ENCODE results near the gene ARIH1. TPM values are rescaled to one million over a fixed set of nuclear protein-coding genes. Genes with fewer than 3 reads are reported as not detected.

The ARIH1 gene
- total RNA-seq, 2 experiments from 2014 or later, result 170 to 175 TPM

- intact Hi-C loops (cut with micrococcal nuclease), result no loop called here
- Mint-ChIP-seq H3K9me3 (no peaks in the 10 kb centered on the region), H3K4me3 (no peak overlapping the region), H3K36me3 (ENCODE audit: low read depth) (peaks cover 31% of the 10 kb centered on the region), H3K27ac (no peak overlapping the region), H3K27me3 (no peaks in the 10 kb centered on the region), H3K4me1 (ENCODE audit: low read depth) (peaks cover 64% of the 10 kb centered on the region)
- DNase-seq (no peak), ATAC-seq (no peak)
- ChIA-PET CTCF (interaction anchor here (0.7 to 1.9 kb wide), 4 partner anchors 9 to 203 kb away, joined by 3 to 5 read pairs (median 3); partner anchors contain the start of genes BBS4 and HIGD2B), POLR2A (interaction anchor here (0.6 to 1.3 kb wide), 3 partner anchors 10 to 15 kb away, joined by 3 to 6 read pairs (median 3); partner anchors contain the start of gene ARIH1)
- TF ChIP-seq CTCF (IDR thresholded peaks at IDR 0.05), result no peak
Measured at GRCh38 chr15:72483279-72483678, 9.1 kb downstream of the ARIH1 start.

GRCh38 chr15:72486144-72486543 lies 12.0 kb downstream of the ARIH1 start:
- no peaks in the 10 kb centered on the region for H3K27me3 Mint-ChIP-seq
- H3K27ac Mint-ChIP-seq, result no peak overlapping the region
- DNase-seq (peak; percentile 11), ATAC-seq (peak; percentile 67)
- H3K4me3 Mint-ChIP-seq, result no peak overlapping the region
- ChIA-PET CTCF (interaction anchor here (1.7 kb wide), 1 partner anchor 10 kb away, joined by 5 read pairs; no protein-coding TSS in a partner anchor), POLR2A (interaction anchor here (1.3 kb wide), 1 partner anchor 13 kb away, joined by 5 read pairs; no protein-coding TSS in a partner anchor)
- intact Hi-C loops (cut with micrococcal nuclease), result no loop called here
- peaks cover 66% of the 10 kb centered on the region for H3K4me1 Mint-ChIP-seq (ENCODE audit: low read depth)
- H3K9me3 Mint-ChIP-seq, result no peaks in the 10 kb centered on the region
- TF ChIP-seq CTCF (IDR thresholded peaks at IDR 0.05), result no peak
- peaks cover 17% of the 10 kb centered on the region for H3K36me3 Mint-ChIP-seq (ENCODE audit: low read depth)

- POLR2A ChIA-PET, result interaction anchor here (1.7 to 2.2 kb wide), 2 partner anchors 12 to 14 kb away, joined by 5 to 9 read pairs; no protein-coding TSS in a partner anchor
- CTCF ChIA-PET, result interaction anchor here (1.4 to 1.7 kb wide), 2 partner anchors 9 to 12 kb away, joined by 3 to 5 read pairs; no protein-coding TSS in a partner anchor
- DNase-seq, result no peak
- Mint-ChIP-seq H3K36me3 (ENCODE audit: low read depth) (peaks cover 15% of the 10 kb centered on the region), H3K9me3 (no peaks in the 10 kb centered on the region), H3K4me3 (no peak overlapping the region), H3K4me1 (ENCODE audit: low read depth) (peaks cover 67% of the 10 kb centered on the region), H3K27me3 (no peaks in the 10 kb centered on the region), H3K27ac (peak overlapping the region; percentile 10)
- no peak for TF ChIP-seq CTCF (IDR thresholded peaks at IDR 0.05)
- intact Hi-C loops (cut with micrococcal nuclease), result no loop called here
- ATAC-seq, result no peak
Measured at GRCh38 chr15:72487070-72487797, 13.1 kb downstream of the ARIH1 start.

GRCh38 chr15:72488558-72488957 lies 14.4 kb downstream of the ARIH1 start:
- H3K9me3 Mint-ChIP-seq, result no peaks in the 10 kb centered on the region
- H3K27ac Mint-ChIP-seq, result no peak overlapping the region
- H3K4me3 Mint-ChIP-seq, result no peak overlapping the region
- no peaks in the 10 kb centered on the region for H3K27me3 Mint-ChIP-seq
- POLR2A ChIA-PET, result interaction anchor here (1.3 to 2.2 kb wide), 3 partner anchors 9 to 15 kb away, joined by 4 to 9 read pairs (median 5); no protein-coding TSS in a partner anchor
- CTCF ChIA-PET, result interaction anchor here (1.2 to 1.4 kb wide), 3 partner anchors 14 to 45 kb away, joined by 3 read pairs; no protein-coding TSS in a partner anchor
- DNase-seq (no peak), ATAC-seq (no peak)
- no peak for TF ChIP-seq CTCF (IDR thresholded peaks at IDR 0.05)
- intact Hi-C loops (cut with micrococcal nuclease), result no loop called here
- peaks cover 62% of the 10 kb centered on the region for H3K4me1 Mint-ChIP-seq (ENCODE audit: low read depth)
- H3K36me3 Mint-ChIP-seq (ENCODE audit: low read depth), result peaks cover 13% of the 10 kb centered on the region
